Bronchial epithelial cell (primary cell): ENCODE measurements around the gene TMEM263. TPM values are rescaled to one million over a fixed set of nuclear protein-coding genes. Genes with fewer than 3 reads are reported as not detected.

ENCODE experiments used
- DNase-seq: peaks from one replicate; pipeline ENCODE4 v3.0.0-alpha.2; 2010; ENCODE audit warnings: low read depth
- FAIRE-seq: peaks from 2 replicates; lab custom pipeline; 2011; peaks lifted over from hg19 to GRCh38; lab: Jason Lieb, UNC
- H3K27me3 ChIP-seq: 2 replicates; pipeline ENCODE4 v1.5.1; 2011; ENCODE audit warnings: low read length; ENCODE audit not compliant: control insufficient read depth, insufficient read depth
- H3K36me3 ChIP-seq: 2 replicates; pipeline ENCODE4 v1.5.1; 2011; ENCODE audit warnings: low read length; ENCODE audit not compliant: control insufficient read depth, insufficient read depth
- H3K4me3 ChIP-seq: 2 replicates; pipeline ENCODE4 v1.5.1; 2011; ENCODE audit warnings: mild to moderate bottlenecking, low read depth, low read length, control low read depth
- total RNA-seq: library from RNA; depleted of rRNA; stranded (reverse); fragments of >200 nt; gene quantifications from 2 replicates; pipeline ENCODE4 v1.2.1, GENCODE V29; 2014
- TF ChIP-seq, protein P1 (sequence below): IDR thresholded peaks from 2 replicates; pipeline ENCODE4 v1.5.1; 2011; ENCODE audit warnings: mild to moderate bottlenecking, moderate library complexity, low read length, control low read depth, inconsistent platforms; ENCODE audit not compliant: insufficient read depth, severe bottlenecking

Gene TMEM263
- total RNA-seq, 1 donor from 2014 or later = 26.6 TPM

DNA sequence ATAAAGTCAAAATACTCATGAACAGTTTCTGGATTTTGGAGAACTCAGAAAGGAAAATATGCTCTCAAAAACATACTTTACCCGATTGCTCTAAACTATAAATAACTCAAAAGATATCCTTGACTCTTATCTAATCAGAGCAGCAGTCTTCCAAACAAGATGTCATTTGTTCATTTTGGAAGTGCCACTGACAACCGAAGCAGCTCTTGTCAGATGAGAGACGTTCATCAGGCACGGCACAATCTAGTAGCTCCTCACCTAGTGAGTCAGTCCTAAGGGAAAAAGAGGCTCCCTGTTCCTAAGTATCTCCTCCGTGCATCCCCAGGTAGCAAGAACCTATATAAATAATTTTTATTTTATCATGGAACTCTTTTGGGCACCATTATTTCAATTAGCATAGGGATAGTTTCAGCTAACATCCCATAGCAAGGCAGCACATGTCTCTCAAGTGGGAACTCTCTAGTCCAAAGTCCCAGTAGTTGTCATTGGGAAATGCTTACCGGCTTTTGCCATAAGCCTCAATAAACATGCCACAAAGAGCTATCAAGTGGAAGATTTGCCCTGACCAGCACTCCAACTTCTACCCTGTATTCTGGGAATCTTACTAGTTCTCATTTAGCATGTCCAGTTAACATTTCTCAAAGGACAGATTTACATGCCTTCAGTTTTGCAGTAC lies 14.1 kb upstream of the TMEM263 start:
- FAIRE-seq (no peak), DNase-seq (no peak)
- Histone ChIP-seq H3K27me3 (no peaks in the 10 kb centered on the region), H3K36me3 (no peaks in the 10 kb centered on the region), H3K4me3 (no peak overlapping the region)
- TF ChIP-seq, protein P1, sequence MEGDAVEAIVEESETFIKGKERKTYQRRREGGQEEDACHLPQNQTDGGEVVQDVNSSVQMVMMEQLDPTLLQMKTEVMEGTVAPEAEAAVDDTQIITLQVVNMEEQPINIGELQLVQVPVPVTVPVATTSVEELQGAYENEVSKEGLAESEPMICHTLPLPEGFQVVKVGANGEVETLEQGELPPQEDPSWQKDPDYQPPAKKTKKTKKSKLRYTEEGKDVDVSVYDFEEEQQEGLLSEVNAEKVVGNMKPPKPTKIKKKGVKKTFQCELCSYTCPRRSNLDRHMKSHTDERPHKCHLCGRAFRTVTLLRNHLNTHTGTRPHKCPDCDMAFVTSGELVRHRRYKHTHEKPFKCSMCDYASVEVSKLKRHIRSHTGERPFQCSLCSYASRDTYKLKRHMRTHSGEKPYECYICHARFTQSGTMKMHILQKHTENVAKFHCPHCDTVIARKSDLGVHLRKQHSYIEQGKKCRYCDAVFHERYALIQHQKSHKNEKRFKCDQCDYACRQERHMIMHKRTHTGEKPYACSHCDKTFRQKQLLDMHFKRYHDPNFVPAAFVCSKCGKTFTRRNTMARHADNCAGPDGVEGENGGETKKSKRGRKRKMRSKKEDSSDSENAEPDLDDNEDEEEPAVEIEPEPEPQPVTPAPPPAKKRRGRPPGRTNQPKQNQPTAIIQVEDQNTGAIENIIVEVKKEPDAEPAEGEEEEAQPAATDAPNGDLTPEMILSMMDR = no peak

DNA sequence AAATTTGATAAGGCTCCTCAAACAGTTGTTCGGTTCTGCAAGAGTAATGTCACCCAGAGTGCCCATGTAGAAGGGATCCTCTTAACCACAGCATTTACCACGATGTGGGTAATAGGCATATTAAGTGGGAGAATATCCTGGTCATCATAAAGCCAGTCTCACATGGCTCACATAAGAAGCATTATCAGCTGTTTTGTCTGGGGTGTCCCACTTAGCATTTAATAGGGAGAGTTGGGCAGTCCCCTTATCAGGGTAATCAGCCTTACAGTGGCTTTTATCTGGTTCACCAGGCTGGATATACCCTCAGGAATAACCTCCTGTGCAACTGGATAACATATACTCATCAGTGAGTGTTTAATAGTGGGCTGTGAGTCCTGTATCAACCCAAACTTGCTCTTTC lies 12.9 kb upstream of the TMEM263 start:
- peak; percentile 76 for FAIRE-seq
- no peaks in the 10 kb centered on the region for H3K27me3 ChIP-seq
- DNase-seq = no peak
- no peak overlapping the region for H3K4me3 ChIP-seq
- no peaks in the 10 kb centered on the region for H3K36me3 ChIP-seq
- TF ChIP-seq, protein P1 = no peak

DNA sequence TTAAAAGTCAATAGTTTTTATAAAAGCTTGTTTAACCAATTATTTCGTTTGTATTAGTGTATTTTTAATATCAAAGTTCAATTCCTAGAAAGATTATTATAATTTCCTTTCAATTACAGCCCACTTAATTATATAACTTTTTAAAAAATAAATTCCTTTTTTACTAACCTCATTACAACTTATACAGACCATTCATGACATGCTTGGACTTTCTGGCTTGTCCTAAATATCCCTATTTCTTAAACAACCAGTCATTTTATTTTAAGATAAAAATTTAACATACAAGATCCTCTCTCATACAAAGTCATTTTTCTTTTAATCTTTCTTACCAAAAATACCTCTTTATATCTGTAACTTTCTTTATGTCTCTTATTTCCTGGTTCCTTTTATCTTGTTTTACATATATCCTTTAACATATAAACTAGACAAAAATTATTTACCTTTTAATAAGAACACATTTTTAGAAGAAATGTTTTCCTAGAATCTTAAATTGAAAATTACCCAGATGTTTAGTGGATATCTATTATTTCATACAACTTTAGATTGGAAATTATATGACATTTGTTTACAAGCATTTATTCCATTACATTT lies 10.4 kb upstream of the TMEM263 start:
- H3K27me3 ChIP-seq = no peaks in the 10 kb centered on the region
- FAIRE-seq (no peak), DNase-seq (no peak)
- H3K4me3 ChIP-seq = no peak overlapping the region
- TF ChIP-seq, protein P1 = no peak
- no peaks in the 10 kb centered on the region for H3K36me3 ChIP-seq

DNA sequence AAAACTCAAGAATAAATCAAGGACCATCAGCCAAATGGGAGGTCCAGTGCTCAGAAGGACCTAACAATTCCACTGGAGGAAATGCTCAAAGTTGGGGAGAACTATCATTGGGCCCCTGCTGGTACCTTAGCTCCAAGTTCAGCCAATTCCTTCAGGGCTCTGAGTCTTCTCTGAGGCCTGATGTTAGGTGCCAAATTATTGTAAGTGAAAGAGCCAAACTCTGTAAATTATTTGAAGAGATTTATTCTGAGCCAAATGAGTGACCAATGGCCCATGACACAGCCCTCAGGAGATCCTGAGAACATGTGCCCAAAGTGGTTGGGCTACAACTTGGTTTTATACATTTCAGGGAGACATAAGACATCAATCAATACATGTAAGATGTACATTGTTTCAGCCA lies 8.2 kb upstream of the TMEM263 start:
- Histone ChIP-seq H3K27me3 (no peaks in the 10 kb centered on the region), H3K4me3 (no peak overlapping the region), H3K36me3 (no peaks in the 10 kb centered on the region)
- FAIRE-seq (no peak), DNase-seq (no peak)
- TF ChIP-seq, protein P1 = no peak

DNA sequence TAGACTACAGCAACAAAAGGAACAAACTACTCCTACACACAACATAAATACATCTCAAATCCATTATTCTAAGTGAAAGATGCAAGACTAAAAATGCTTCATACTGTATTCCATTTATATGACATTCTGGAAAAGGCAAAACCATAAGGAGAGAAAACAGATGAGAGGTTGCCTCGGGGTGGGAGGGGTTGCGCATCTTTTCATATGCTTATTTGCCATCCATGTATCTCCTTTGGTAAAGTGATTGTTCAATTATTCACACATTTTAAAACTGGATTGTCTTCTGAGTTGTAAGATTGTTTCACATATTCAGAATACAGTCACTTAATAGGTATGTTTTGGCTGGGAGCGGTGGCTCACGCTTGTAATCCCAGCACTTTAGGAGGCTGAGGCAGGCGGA lies 5.1 kb upstream of the TMEM263 start:
- H3K36me3 ChIP-seq = no peaks in the 10 kb centered on the region
- no peaks in the 10 kb centered on the region for H3K27me3 ChIP-seq
- FAIRE-seq (no peak), DNase-seq (no peak)
- no peak overlapping the region for H3K4me3 ChIP-seq
- TF ChIP-seq, protein P1 = no peak
